GM12878 (cell line): ENCODE results near the gene HSD11B1. TPM values are rescaled to one million over a fixed set of nuclear protein-coding genes. Genes with fewer than 3 reads are reported as not detected.

ENCODE experiments used
- ATAC-seq: fragments of 200-7000 bp; cut with Tn5 transposase; 3 replicates; pipeline ENCODE4 v1.9.1; 2020; ENCODE audit warnings: mild to moderate bottlenecking, moderate library complexity
- BruUV-seq: library from RNA; stranded (reverse); fragments of 400-500 nt; replicated peaks from 2 replicates; lab custom pipeline; 2021; lab: Mats Ljungman, UMichigan
- CTCF ChIA-PET: fragments of 300-600 bp; sonication (Branson Sonifier 250); formaldehyde crosslinking; extraction: SDS; loops from one replicate; lab custom pipeline; 2021; ENCODE audit warnings: inconsistent platforms; lab: Yijun Ruan, JAX
- POLR2A ChIA-PET: fragments of 350-600 bp; formaldehyde crosslinking; extraction: SDS; loops from one replicate; lab custom pipeline; 2021; ENCODE audit warnings: inconsistent platforms; lab: Charles Lee
- RAD21 ChIA-PET: fragments of 300-600 bp; sonication (Branson Sonifier 250); formaldehyde crosslinking; loops from one replicate; lab custom pipeline; 2023; ENCODE audit warnings: antibody characterized with exemption; ENCODE audit not compliant: unreplicated experiment; lab: Charles Lee
- SMC1A ChIA-PET: fragments of 300-600 bp; sonication (Branson Sonifier 250); formaldehyde crosslinking; loops from one replicate; lab custom pipeline; 2023; ENCODE audit not compliant: unreplicated experiment, uncharacterized antibody; lab: Charles Lee
- DNase-seq: peaks from one replicate; pipeline ENCODE4 v3.0.0-alpha.2; 2011; ENCODE audit warnings: low read depth, low spot score
- FAIRE-seq: peaks from 3 replicates; lab custom pipeline; 2011; peaks lifted over from hg19 to GRCh38; lab: Jason Lieb, UNC
- H2AFZ ChIP-seq: 2 replicates; pipeline ENCODE4 v1.6.0; 2011; ENCODE audit warnings: low read depth, low read length, control low read depth; ENCODE audit not compliant: control insufficient read depth
- H3K27ac ChIP-seq: 2 replicates; pipeline ENCODE4 v1.5.1; 2011; ENCODE audit warnings: control low read depth; ENCODE audit not compliant: control insufficient read depth, insufficient read depth
- H3K27me3 ChIP-seq, 2 experiments: replicated peaks in 1 of 2; 2 replicates each; pipeline versions ENCODE4 v1.6.0 to v1.6.1; 2011; ENCODE audit warnings: low read length in 1 of 2; ENCODE audit not compliant: control insufficient read depth in 2 of 2, insufficient read depth in 2 of 2
- H3K36me3 ChIP-seq, 2 experiments: 2 replicates each; pipeline ENCODE4 v1.5.1; 2011; ENCODE audit warnings: low read length in 1 of 2; ENCODE audit not compliant: control insufficient read depth in 2 of 2, insufficient read depth in 2 of 2
- H3K4me1 ChIP-seq: 2 replicates; pipeline ENCODE4 v1.6.1; 2011; ENCODE audit warnings: mild to moderate bottlenecking, low read length, moderate library complexity, mixed read lengths; ENCODE audit not compliant: control insufficient read depth, insufficient read depth
- H3K4me2 ChIP-seq: 2 replicates; pipeline ENCODE4 v1.6.0; 2011; ENCODE audit warnings: control low read depth; ENCODE audit not compliant: control insufficient read depth, insufficient read depth
- H3K4me3 ChIP-seq: fragments of 200-600 bp; sonication (generic); 2 replicates; pipeline ENCODE4 v1.5.1; 2016
- H3K79me2 ChIP-seq: 2 replicates; pipeline ENCODE4 v1.6.0; 2011; ENCODE audit warnings: low read length; ENCODE audit not compliant: control insufficient read depth, insufficient read depth
- H3K9ac ChIP-seq: 2 replicates; pipeline ENCODE4 v1.8.0; 2011; ENCODE audit warnings: low read length, control low read depth, mixed read lengths; ENCODE audit not compliant: control insufficient read depth, insufficient read depth
- H3K9me3 ChIP-seq: replicated peaks from 3 replicates; pipeline ENCODE4 v1.5.1; 2011; ENCODE audit warnings: mild to moderate bottlenecking, low read length; ENCODE audit not compliant: control insufficient read depth, insufficient read depth
- H4K20me1 ChIP-seq: 2 replicates; pipeline ENCODE4 v1.6.0; 2011; ENCODE audit not compliant: control insufficient read depth, insufficient read depth
- BMI1 ChIP-seq: fragments of 450-650 bp; IDR thresholded peaks from 2 replicates; pipeline ENCODE4 v1.6.1; 2016; ENCODE audit warnings: mild to moderate bottlenecking, moderate library complexity, borderline replicate concordance
- CHD1 ChIP-seq: IDR thresholded peaks from 2 replicates; pipeline ENCODE4 v1.6.1; 2012; ENCODE audit warnings: low read depth, low read length, improper control_type of control experiment
- DPF2 ChIP-seq: fragments of 450-650 bp; IDR thresholded peaks from 2 replicates; pipeline ENCODE4 v1.6.1; 2017; ENCODE audit warnings: mild to moderate bottlenecking
- E4F1 ChIP-seq: fragments of 450-650 bp; IDR thresholded peaks from 2 replicates; pipeline ENCODE4 v1.6.1; 2018; ENCODE audit warnings: borderline replicate concordance, mild to moderate bottlenecking; ENCODE audit not compliant: partially characterized antibody
- HSF1 ChIP-seq: fragments of 150-350 bp; IDR thresholded peaks from 2 replicates; pipeline ENCODE4 v1.6.1; 2014; ENCODE audit warnings: mild to moderate bottlenecking, low read depth, low read length
- KAT2A ChIP-seq: conservative IDR thresholded peaks from 2 replicates; pipeline ENCODE4 v1.6.1; 2011; ENCODE audit warnings: low read depth, low read length; ENCODE audit not compliant: control insufficient read depth
- LARP7 ChIP-seq: fragments of 450-650 bp; IDR thresholded peaks from 2 replicates; pipeline ENCODE4 v1.6.1; 2017; ENCODE audit warnings: mild to moderate bottlenecking
- MLLT1 ChIP-seq: fragments of 450-650 bp; IDR thresholded peaks from 2 replicates; pipeline ENCODE4 v1.6.1; 2016; ENCODE audit warnings: mild to moderate bottlenecking
- MTA3 ChIP-seq: IDR thresholded peaks from 2 replicates; pipeline ENCODE4 v1.6.1; 2012; ENCODE audit warnings: low read length, inconsistent platforms, borderline replicate concordance
- NFIC ChIP-seq: IDR thresholded peaks from 2 replicates; pipeline ENCODE4 v1.6.1; 2012; ENCODE audit warnings: low read depth, mild to moderate bottlenecking, inconsistent platforms, low read length, moderate library complexity
- RB1 ChIP-seq: fragments of 450-650 bp; formaldehyde crosslinking; IDR thresholded peaks from 2 replicates; pipeline ENCODE4 v1.6.1; 2017; ENCODE audit warnings: mild to moderate bottlenecking, borderline replicate concordance
- REST ChIP-seq: IDR thresholded peaks from 2 replicates; pipeline ENCODE4 v1.6.1; 2012; ENCODE audit warnings: mild to moderate bottlenecking, low read depth, low read length
- SRF ChIP-seq, 2 experiments: IDR thresholded peaks; 2 replicates each; pipeline ENCODE4 v1.6.1; 2011; ENCODE audit warnings: low read depth in 2 of 2, low read length in 2 of 2, mild to moderate bottlenecking in 1 of 2, moderate library complexity in 1 of 2
- STAT1 ChIP-seq: fragments of 450-650 bp; conservative IDR thresholded peaks from 2 replicates; pipeline ENCODE4 v1.6.1; 2014; ENCODE audit warnings: antibody characterized with exemption, mild to moderate bottlenecking
- ZNF274 ChIP-seq: IDR thresholded peaks from one replicate; pipeline ENCODE4 v1.8.0; 2011; ENCODE audit not compliant: insufficient read length, insufficient read depth
- WGBS: methylation state at CpG from one replicate; pipeline ENCODE4 v1.1.6; 2016; ENCODE audit warnings: low lambda C conversion rate; ENCODE audit not compliant: insufficient replicate concordance, insufficient coverage; ENCODE audit errors: missing lambda C conversion rate; 5-methylcytosine and 5-hydroxymethylcytosine counted together
- in situ Hi-C: fragments of 300-500 bp; cut with MboI; formaldehyde crosslinking; loops from 9 replicates; pipeline ENCODE4 v1.14.3; 2018; ENCODE audit warnings: mixed read lengths
- intact Hi-C: fragments of 100-400 bp; cut with micrococcal nuclease; formaldehyde crosslinking; loops from one replicate; pipeline ENCODE4 v1.14.2; 2022; ENCODE audit not compliant: unreplicated experiment
- polyA plus RNA-seq, 11 experiments: library from polyadenylated mRNA; depleted of rRNA in 4 of 11; unstranded in 6 of 11; stranded (reverse) in 5 of 11; fragments of >200 nt; fragmentation: Nextera tagmentation in 4 of 11; fragmentation: Illumina TruSeq in 1 of 11; extraction: Ambion mirVana in 4 of 11; extraction: Trizol in 1 of 11; gene quantifications; 1 replicate in 1 of 11; 2 replicates in 10 of 11; pipeline versions ENCODE4 v1.2.1 to v1.2.3, GENCODE V29; 2011 to 2016; ENCODE audit warnings: inconsistent platforms in 2 of 11, missing spikeins in 2 of 11, low read depth in 1 of 11
- total RNA-seq, 4 experiments: library from RNA; depleted of rRNA in 3 of 4; stranded (reverse); fragments of >200 nt in 3 of 4; fragmentation: Illumina TruSeq in 1 of 4; extraction: Trizol in 1 of 4; gene quantifications; 2 replicates each; pipeline versions ENCODE4 v1.2.1 to v1.2.3, GENCODE V29; 2013 to 2021

The HSD11B1 gene
- total and polyA plus RNA-seq, 10 of the 15 experiments (the other 5 are each of a cell fraction or from before 2014, with no cell fraction given), result 0.04 to 0.27 (median 0.15) TPM; not detected in 7

GRCh38 chr1:209661071-209661470, 43.6 kb upstream of the HSD11B1 start:
- ChIA-PET CTCF (interaction anchor here (0.5 to 1.7 kb wide), 6 partner anchors 11 to 107 kb away, joined by 3 to 5 read pairs (median 4); no protein-coding TSS in a partner anchor), SMC1A (interaction anchor here (0.9 to 17.6 kb wide), 3 partner anchors 12 to 21 kb away, joined by 3 to 261 read pairs (median 11); partner anchors contain the start of gene G0S2), POLR2A (interaction anchor here (1.0 to 2.9 kb wide), 3 partner anchors 8 to 14 kb away, joined by 5 to 12 read pairs (median 6); partner anchors contain the start of genes G0S2 and LAMB3), RAD21 (interaction anchor here (1.3 to 15.7 kb wide), 2 partner anchors 14 to 50 kb away, joined by 3 to 195 read pairs; partner anchors contain the start of gene G0S2)
- Histone ChIP-seq H3K4me3 (no peak overlapping the region), H3K9ac (no peak overlapping the region), H3K27me3 (no peaks in the 10 kb centered on the region; a peak in 1 of 4 replicates), H3K4me1 (peaks cover 3% of the 10 kb centered on the region; the same call in 1 of the 2 replicates), H4K20me1 (no peaks in the 10 kb centered on the region), H2AFZ (no peak overlapping the region), H3K36me3 (no peaks in the 10 kb centered on the region), H3K9me3 (no peaks in the 10 kb centered on the region), H3K27ac (no peak overlapping the region), H3K4me2 (no peak overlapping the region), H3K79me2 (no peaks in the 10 kb centered on the region)
- 35% methylated on average over 1 of the region's 1 CpG for WGBS
- DNase-seq (no peak), ATAC-seq (no peak), FAIRE-seq (no peak)
- TF ChIP-seq LARP7, result no peak
- no peak for TF ChIP-seq KAT2A
- TF ChIP-seq MLLT1, result no peak
- no peak for TF ChIP-seq CHD1
- TF ChIP-seq REST, result no peak
- TF ChIP-seq BMI1, result no peak
- no peak for TF ChIP-seq ZNF274
- TF ChIP-seq RB1, result no peak
- TF ChIP-seq E4F1, result no peak
- TF ChIP-seq HSF1, result no peak
- no peak for TF ChIP-seq MTA3
- TF ChIP-seq STAT1, result no peak
- no peak for TF ChIP-seq DPF2
- no peak for TF ChIP-seq NFIC
- TF ChIP-seq SRF (IDR thresholded peaks at IDR 0.05; ENCODE audit: low read depth in 2 of 2, low read length in 2 of 2), result no peak
- BruUV-seq, result no TSS peak
- in situ Hi-C loops (no loop called here), intact Hi-C loops (no loop called here)
